Nucleus accumbens (tissue), 56 donors: Measurements from ENCODE around the gene TEX53.
A peak's percentile ranks its signal among the peaks of the same experiment; 100 is the strongest.

ENCODE experiments used
- DNase-seq, 56 donors: peaks; one replicate each; lab custom pipeline; 2025; lab: John Stamatoyannopoulos, UW

The TEX53 gene

DNA sequence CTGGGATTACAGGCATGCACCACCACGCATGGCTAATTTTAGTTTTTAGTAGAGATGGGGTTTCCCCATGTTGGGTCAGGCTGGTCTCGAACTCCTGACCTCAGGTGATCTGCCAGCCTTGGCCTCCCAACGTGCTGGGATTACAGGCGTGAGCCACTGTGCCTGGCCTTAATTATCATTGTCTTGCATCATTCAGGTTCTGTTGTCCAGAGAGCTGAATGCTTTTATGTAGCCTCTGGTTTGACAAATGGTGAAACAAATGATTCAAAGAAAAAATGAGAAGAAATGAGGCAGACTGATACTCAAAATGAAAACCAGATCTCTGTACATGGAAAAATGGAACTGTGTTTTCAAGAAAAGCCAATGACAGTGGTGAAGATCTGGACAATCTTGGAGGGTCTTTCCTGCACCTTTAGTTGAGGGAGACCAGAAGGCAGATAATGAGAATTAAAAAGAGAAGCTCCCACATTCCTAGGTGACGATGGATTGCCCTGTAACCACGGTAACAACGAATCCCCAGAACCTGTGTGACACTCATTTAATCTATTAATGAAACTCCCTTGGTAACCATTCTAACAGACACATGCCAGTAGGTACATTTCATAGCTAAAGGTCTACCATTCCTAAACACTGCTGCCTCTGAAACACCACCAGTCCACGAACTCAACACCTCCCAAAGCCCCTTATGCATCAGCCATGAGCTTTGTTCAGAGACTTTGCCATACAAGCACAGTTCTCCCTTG is 22.8 kb upstream of the TEX53 start:
- DNase-seq = peak in 6 of 56 donors; percentile 2 to 18 (median 14)

DNA sequence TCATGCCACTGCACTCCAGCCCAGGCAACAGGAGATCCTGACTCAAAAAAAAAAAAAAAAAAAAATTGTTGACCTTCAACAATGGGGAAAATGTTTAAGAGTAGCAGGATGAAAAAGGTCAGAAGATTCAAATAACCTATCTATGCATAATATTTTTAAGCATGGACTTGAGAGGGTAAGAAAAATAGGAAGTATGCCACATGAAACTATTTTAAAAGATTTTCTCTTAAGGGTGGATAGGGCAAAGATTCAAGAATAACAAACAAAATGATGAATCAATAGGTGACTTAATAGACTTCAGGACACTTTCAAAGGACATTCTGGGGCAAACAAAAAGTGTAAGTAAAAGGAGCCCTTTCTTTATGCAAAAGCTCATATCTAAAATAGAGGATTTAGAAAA is 21.2 kb upstream of the TEX53 start:
- DNase-seq = no peak

DNA sequence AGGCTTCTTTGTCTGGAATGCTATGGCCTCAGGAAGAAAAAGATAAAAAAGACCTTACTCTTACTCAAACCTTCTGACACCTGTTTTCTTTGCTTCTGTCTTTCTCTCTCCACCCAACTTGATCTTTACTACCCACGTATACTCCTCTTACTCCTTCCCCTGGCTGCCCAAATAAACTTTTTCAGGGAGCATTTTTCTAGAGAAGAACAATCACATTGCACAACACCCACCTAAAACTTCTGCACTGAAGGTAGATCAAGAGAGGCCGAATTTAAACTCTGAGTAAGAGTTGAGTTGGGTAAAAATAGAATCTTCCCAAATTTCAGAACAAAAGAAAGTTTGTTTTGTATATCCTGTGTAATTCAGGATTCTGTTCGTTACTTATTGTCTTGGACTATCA is 20.5 kb upstream of the TEX53 start:
- no peak for DNase-seq

GRCh38 chr9:114677418-114677817 is 19.8 kb upstream of the TEX53 start:
- DNase-seq = peak in 2 of 56 donors; percentile 4 to 11

DNA sequence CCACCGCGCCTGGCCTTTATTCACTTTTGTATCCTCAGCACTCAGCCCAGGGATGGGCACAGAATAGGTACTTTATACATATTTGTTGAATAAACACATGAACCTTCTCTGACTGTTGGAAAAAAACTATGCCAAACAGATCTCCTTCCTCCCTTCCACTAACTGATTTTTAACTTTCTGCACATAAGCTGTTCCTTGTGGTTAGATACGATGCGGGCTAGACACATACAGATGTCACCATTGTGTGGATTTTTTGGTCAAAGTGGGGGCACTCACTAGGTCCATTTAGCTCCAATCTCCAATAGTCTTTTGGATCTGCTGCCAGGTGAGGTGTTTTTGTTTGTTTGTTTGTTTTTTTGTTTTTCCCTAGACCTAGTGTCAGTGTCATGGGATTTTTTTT is 19.3 kb upstream of the TEX53 start:
- DNase-seq = no peak

- DNase-seq = no peak
Observed at GRCh38 chr9:114674798-114675540, 17.4 kb upstream of the TEX53 start.

DNA sequence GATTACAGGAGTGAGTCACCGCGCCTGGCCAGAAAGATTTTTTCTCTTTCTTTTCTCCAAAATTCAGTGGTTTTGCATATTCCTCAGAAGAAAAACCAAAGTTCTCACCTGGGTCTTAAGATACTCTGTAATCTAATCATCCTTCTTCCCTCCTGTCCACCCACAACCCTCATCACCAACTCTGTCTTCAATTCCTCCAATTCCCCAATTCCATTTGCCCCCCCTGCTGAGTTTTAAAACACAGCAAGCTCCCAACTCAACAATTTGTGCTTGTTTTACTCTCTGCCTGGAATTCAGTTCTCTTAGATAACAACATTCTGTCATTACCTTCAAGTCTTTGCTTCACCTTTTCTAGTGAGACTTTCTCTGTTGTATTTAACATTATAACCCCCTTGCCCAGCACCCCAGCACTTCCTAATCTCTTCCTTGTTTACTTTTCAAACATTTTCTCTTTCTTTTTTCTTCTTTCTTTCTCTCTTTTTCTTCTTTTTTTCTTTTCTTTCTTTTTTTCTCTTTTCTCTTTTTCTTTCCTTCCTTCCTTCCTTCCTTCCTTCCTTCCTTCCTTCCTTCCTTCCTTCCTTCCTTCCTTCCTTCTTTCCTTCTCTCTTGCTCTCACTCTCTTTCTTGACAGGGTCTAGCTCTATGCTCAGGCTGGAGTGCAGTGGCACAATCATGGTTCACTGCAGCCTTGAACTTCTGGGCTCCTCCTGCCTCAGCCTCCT is 16.6 kb upstream of the TEX53 start:
- DNase-seq = no peak

GRCh38 chr9:114671605-114672004 is 14.0 kb upstream of the TEX53 start:
- DNase-seq = no peak

GRCh38 chr9:114669961-114670360 is 12.4 kb upstream of the TEX53 start:
- no peak for DNase-seq

GRCh38 chr9:114668146-114668545 is 10.5 kb upstream of the TEX53 start:
- peak in 3 of 56 donors; percentile 14 to 39 (median 29) for DNase-seq

DNA sequence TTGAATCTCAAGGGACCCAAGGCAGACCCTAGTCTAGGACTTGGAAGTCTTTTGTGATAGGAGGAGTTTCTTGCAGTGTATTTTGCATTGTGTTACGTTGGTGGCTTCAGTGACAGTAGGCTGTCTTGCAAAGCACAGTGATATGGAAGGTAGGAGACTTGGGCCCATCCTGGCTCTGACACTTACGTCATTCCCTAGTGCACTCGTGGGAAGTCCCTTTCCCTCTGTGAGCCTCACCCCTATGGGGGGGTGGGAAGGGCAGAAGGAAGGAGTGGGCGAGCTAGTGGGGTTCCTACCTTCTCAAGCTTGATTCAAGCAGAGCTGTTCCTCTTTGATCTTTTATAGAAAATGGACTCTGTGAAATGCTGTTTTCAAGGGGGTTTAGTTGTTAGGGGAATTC is 9.2 kb upstream of the TEX53 start:
- no peak for DNase-seq

DNA sequence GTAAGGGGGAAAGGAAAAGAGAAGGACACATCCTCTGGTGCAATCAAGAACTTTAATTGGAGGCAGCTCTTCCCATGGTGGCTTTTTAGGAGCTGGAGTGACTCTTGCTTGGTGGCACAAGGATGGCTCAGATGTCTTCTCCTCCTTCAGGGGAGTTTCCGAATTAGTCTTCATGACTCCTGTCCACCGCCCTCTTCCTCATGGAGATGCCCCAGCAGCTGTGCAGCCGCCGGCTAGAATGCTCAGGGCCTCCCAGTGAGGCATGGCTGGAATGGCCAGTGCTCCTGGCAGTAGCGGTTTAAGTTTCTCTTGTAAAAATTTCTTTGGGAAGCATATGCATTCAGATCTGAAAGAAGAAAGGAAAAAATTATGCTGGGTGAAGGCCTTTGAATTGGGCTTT is 8.8 kb upstream of the TEX53 start:
- DNase-seq = no peak

DNA sequence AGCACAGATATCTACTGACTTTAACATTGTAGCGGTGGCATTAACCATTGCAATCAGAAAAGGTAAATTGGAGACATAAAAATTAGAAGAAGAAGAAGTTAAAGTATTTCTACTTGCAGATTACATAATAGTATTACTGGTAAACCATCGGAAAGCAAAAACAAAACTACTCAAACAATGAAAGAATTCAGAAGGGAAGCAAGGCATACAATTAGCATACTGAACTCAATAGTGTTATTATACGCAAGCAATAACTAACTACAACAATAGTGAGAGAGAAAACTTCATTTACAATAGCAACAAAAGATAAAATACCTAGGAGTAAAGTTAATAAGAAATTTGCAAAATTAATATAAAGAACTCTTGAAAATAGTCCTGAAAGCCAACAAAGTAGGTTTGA is 6.6 kb upstream of the TEX53 start:
- no peak for DNase-seq

DNA sequence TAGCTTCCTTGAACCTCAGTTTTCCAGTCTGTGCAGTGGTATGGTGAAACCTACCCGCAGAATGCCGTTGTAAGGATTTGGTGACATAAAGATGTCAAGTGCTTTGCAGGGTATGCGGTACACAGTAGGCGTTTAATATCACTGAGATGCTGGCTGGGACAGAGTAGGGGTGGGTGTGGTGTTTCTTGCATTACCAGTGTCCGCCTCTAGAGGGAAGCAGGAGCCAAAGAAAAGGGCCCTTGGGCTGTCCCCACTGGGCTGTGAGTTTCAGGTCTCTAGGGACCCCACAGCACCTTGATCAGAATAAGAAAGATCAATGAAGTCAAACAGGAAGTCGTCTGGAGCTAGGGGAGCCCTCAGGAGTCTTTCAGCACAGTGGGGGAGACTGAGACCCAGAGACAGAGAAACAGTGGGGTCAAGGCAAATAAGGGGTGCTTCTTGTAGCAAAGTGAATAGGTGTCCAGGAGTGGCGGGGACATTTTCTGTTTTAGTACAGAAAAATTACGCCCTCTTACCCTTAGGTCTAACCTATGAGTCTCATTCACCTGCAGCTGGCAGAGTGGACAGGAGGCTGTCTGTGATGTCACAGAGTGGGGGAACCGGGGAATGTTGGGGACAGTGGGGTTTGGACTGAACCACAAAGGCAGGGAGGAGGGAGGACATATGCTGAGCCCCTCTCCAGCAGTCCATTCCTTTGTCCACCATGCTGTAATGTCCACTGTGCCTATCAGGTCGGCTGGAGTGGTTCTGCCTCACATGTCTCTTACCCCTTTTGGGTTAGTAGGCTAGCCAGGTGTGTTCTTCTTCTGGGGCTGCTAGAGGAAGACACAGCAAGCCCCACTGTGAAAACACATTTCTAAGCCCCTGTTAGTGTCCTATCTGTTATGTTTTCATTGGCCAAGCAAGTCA is 4.7 kb upstream of the TEX53 start:
- peak in 39 of 56 donors; percentile 3 to 74 (median 25) for DNase-seq

GRCh38 chr9:114656301-114656700 is 1.3 kb downstream of the TEX53 start:
- no peak for DNase-seq

DNA sequence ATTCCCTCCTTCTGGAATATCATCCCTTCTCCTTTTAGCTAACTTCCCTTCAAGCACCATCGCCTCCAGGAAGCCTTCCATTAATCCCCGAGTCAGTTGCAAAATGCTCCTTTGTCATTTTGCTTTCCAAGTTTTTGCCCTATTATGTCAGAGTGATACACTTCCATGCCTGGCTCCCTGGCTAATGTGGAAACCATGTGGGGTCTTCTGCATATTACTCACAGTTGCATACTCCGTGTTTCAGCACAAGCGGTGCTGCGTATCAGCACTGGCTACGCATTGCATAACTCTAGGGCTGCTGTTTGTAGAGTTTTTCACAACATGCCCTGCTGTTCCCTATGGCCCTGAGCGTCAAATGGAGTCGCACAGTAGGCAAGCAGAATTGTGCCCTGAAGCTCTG is 1.9 kb downstream of the TEX53 start:
- DNase-seq = no peak

GRCh38 chr9:114653556-114654159 is 3.9 kb downstream of the TEX53 start:
- peak in 48 of 56 donors; percentile 2 to 84 (median 46) for DNase-seq

DNA sequence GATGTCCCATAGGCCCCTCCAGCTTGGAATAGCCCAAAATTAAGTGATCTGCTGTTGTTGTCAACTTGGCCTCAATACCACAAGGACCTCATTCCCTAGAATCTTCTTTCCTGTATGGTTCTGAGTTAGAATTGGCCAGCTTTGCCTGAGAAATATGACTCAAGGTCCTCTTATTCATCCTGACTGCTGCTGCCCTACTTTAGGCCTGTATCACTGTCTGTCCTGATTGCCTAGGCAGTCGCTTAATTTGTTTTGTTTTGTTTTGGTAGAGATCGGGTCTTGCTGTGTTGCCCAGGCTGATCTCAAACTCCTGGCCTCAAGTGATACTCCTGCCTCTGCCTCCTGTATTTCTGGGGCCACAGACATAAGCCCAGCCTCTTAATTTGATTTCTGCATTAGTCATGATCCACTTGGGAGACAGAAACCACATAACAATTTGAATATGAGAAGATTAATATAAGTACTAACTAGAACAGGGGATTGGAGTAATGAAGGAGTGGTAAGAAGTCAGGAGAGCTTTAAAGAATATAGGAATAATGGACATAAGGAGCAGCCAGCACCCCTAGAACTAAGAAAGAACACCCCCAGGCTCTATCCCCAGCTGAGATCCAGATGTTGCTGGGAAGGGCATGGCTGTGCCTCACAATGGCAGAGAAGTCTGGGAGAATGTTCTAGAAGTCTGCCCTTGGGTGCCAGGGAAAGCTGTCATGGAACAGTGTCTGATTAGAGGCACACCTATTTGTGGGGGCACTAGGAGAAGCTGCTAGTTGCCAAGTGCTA is 4.6 kb downstream of the TEX53 start:
- DNase-seq = peak in 1 of 56 donors; percentile 40

- no peak for DNase-seq
Observed at GRCh38 chr9:114643896-114644295, 13.7 kb downstream of the TEX53 start.
